ENCODE data around the gene SLC66A1. TPM values are rescaled to one million over a fixed set of nuclear protein-coding genes. Genes with fewer than 3 reads are reported as not detected.

The SLC66A1 gene
- total RNA-seq, 1 experiment from 2014 or later, result 24.0 TPM

GRCh38 chr1:19336543-19336942 lies 24.4 kb downstream of the SLC66A1 start:
- H3K36me3 Mint-ChIP-seq (ENCODE audit: insufficient read depth, unreplicated experiment), result peaks cover 53% of the 10 kb centered on the region
- Histone ChIP-seq H3K9me3 (no peaks in the 10 kb centered on the region), H3K4me3 (ENCODE audit: low read depth, low read length) (no peak overlapping the region), H3K4me1 (peaks cover 3% of the 10 kb centered on the region; the same call in 1 of the 2 replicates), H3K36me3 (ENCODE audit: control insufficient read depth, insufficient read depth, low read length) (peaks cover under 1% of the 10 kb centered on the region), H3K27me3 (replicated peaks; ENCODE audit: control insufficient read depth, insufficient read depth, low read length) (no peaks in the 10 kb centered on the region)
- no peak for TF ChIP-seq CTCF (IDR thresholded peaks at IDR 0.05; ENCODE audit: insufficient read depth in 1 of 2, low read depth in 1 of 2, low read length in 1 of 2, severe bottlenecking in 1 of 2, unreplicated experiment in 1 of 2)
- no peaks in the 10 kb centered on the region for H3K9me3 Mint-ChIP-seq (ENCODE audit: unreplicated experiment)
- H3K27me3 Mint-ChIP-seq (ENCODE audit: insufficient read depth, unreplicated experiment), result no peaks in the 10 kb centered on the region
- CTCF ChIA-PET, result no interaction called here
- H3K4me1 Mint-ChIP-seq (ENCODE audit: low read depth, unreplicated experiment), result peaks cover 6% of the 10 kb centered on the region
- intact Hi-C loops (cut with micrococcal nuclease; ENCODE audit: unreplicated experiment), result no loop called here
- no peak overlapping the region for H3K4me3 Mint-ChIP-seq (ENCODE audit: unreplicated experiment)
- POLR2A ChIA-PET, result no interaction called here
- no peak overlapping the region for H3K27ac Mint-ChIP-seq (ENCODE audit: unreplicated experiment)
- BruUV-seq (replicated peaks), result no TSS peak
- no peak for DNase-seq

- Mint-ChIP-seq H3K36me3 (ENCODE audit: insufficient read depth, unreplicated experiment) (peaks cover 59% of the 10 kb centered on the region), H3K4me3 (ENCODE audit: unreplicated experiment) (no peak overlapping the region), H3K27me3 (ENCODE audit: insufficient read depth, unreplicated experiment) (no peaks in the 10 kb centered on the region), H3K4me1 (ENCODE audit: low read depth, unreplicated experiment) (peaks cover 6% of the 10 kb centered on the region), H3K9me3 (ENCODE audit: unreplicated experiment) (no peaks in the 10 kb centered on the region), H3K27ac (ENCODE audit: unreplicated experiment) (peak overlapping the region; percentile 69)
- Histone ChIP-seq H3K36me3 (ENCODE audit: control insufficient read depth, insufficient read depth, low read length) (peaks cover 1% of the 10 kb centered on the region), H3K4me3 (ENCODE audit: low read depth, low read length) (no peak overlapping the region), H3K4me1 (peaks cover 3% of the 10 kb centered on the region; the same call in 1 of the 2 replicates), H3K9me3 (no peaks in the 10 kb centered on the region), H3K27me3 (replicated peaks; ENCODE audit: control insufficient read depth, insufficient read depth, low read length) (no peaks in the 10 kb centered on the region)
- TF ChIP-seq CTCF (IDR thresholded peaks at IDR 0.05; ENCODE audit: insufficient read depth in 1 of 2, low read depth in 1 of 2, low read length in 1 of 2, severe bottlenecking in 1 of 2, unreplicated experiment in 1 of 2), result no peak
- intact Hi-C loops (cut with micrococcal nuclease; ENCODE audit: unreplicated experiment), result no loop called here
- BruUV-seq (replicated peaks), result no TSS peak
- DNase-seq, result no peak
- CTCF ChIA-PET, result no interaction called here
- POLR2A ChIA-PET, result no interaction called here
Measured at GRCh38 chr1:19337289-19337688, 25.2 kb downstream of the SLC66A1 start.

- no TSS peak for BruUV-seq (replicated peaks)
- H3K9me3 ChIP-seq, result no peaks in the 10 kb centered on the region
- Mint-ChIP-seq H3K4me1 (ENCODE audit: low read depth, unreplicated experiment) (peaks cover 6% of the 10 kb centered on the region), H3K9me3 (ENCODE audit: unreplicated experiment) (no peaks in the 10 kb centered on the region), H3K4me3 (ENCODE audit: unreplicated experiment) (peak overlapping the region; percentile 38), H3K27me3 (ENCODE audit: insufficient read depth, unreplicated experiment) (no peaks in the 10 kb centered on the region), H3K36me3 (ENCODE audit: insufficient read depth, unreplicated experiment) (peaks cover 59% of the 10 kb centered on the region), H3K27ac (ENCODE audit: unreplicated experiment) (peak overlapping the region; percentile 69)
- intact Hi-C loops (cut with micrococcal nuclease; ENCODE audit: unreplicated experiment), result no loop called here
- H3K36me3 ChIP-seq (ENCODE audit: control insufficient read depth, insufficient read depth, low read length), result peaks cover 1% of the 10 kb centered on the region
- H3K27me3 ChIP-seq (replicated peaks; ENCODE audit: control insufficient read depth, insufficient read depth, low read length), result no peaks in the 10 kb centered on the region
- H3K4me1 ChIP-seq, result peaks cover 3% of the 10 kb centered on the region; the same call in 1 of the 2 replicates
- ChIA-PET POLR2A (no interaction called here), CTCF (no interaction called here)
- peak; percentile 66 to 73 for DNase-seq
- H3K4me3 ChIP-seq (ENCODE audit: low read depth, low read length), result no peak overlapping the region
- TF ChIP-seq CTCF (IDR thresholded peaks at IDR 0.05; ENCODE audit: insufficient read depth in 1 of 2, low read depth in 1 of 2, low read length in 1 of 2, severe bottlenecking in 1 of 2, unreplicated experiment in 1 of 2), result no peak
Measured at GRCh38 chr1:19338323-19338762, 26.2 kb downstream of the SLC66A1 start.
